ENCODE data around the gene NFKBIA. TPM values are rescaled to one million over a fixed set of nuclear protein-coding genes. Genes with fewer than 3 reads are reported as not detected.
"Not testable (repeated sequence)": the region's sequence is repeated elsewhere in the genome, so short reads cannot be mapped to it uniquely, and the experiment has no call there.

Gene NFKBIA, protein sequence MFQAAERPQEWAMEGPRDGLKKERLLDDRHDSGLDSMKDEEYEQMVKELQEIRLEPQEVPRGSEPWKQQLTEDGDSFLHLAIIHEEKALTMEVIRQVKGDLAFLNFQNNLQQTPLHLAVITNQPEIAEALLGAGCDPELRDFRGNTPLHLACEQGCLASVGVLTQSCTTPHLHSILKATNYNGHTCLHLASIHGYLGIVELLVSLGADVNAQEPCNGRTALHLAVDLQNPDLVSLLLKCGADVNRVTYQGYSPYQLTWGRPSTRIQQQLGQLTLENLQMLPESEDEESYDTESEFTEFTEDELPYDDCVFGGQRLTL
- polyA plus RNA-seq (ENCODE audit: low read depth in 6 of 6): 1,000 to 10,000 TPM in 2 of 6 donors, 100 to 1,000 TPM in 4; 570 to 1,223 (median 765) TPM

DNA sequence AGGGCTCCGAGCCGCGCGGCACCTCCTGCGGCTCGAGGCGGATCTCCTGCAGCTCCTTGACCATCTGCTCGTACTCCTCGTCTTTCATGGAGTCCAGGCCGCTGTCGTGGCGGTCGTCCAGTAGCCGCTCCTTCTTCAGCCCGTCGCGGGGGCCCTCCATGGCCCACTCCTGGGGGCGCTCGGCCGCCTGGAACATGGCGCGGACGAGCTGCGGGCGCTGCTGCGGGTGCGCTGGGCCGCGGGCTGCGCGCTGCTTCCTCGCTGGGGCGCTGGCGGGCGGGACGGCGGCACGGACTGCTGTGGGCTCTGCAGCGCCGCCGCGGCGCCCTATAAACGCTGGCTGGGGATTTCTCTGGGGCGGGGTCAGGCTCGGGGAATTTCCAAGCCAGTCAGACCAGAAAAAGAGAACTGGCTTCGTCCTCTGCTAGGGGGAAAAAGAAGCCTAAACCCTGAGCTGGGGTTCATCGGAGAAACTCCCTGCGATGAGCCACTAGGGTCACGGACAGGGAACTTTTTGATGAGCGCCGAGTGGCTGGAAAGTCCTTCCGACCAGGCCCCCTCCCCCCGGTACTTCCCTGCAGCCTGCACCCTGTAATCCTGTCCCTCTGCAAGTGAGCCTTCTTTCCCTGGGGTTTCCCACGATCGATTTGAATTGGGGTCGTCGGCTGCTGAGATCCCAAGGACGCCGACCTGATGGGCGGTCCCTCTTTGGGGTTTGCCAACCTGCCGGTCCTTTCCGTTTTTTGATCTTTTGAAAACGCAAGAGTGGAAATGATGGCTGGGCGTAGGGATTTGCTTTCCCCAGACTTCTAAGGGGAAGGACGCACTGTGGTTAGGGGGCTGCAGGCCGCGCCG lies at the start of gene NFKBIA:
NFKBIA (minus strand) TSS at position 301 of the 855 bp plus-strand sequence; CDS start at position 196, 105 bp downstream.
- H3K36me3 Mint-ChIP-seq: peaks cover 14 to 18% of the 10 kb centered on the region in 2 donors
- peak; percentile 61 to 65 for ATAC-seq (ENCODE audit: low read depth in 2 of 2)
- DNase-seq: peak; percentile 97
- H3K9me3 Mint-ChIP-seq: no peaks in the 10 kb centered on the region
- peaks cover 43 to 67% (median 60%) of the 10 kb centered on the region in 3 donors for H3K4me1 Mint-ChIP-seq
- no peaks in the 10 kb centered on the region for H3K27me3 Mint-ChIP-seq
- H3K4me3 Mint-ChIP-seq: peak within 1 kb of the TSS; percentile 92 to 98 (median 96)
- H3K27ac Mint-ChIP-seq: peak within 1 kb of the TSS; percentile 99 to 100 (median 99)

- Mint-ChIP-seq H3K4me1 (no peaks in the 10 kb centered on the region), H3K4me3 (no peak overlapping the region), H3K9me3 (peaks cover 0 to 15% (median 0%) of the 10 kb centered on the region in 7 donors), H3K27me3 (peaks cover 19 to 22% (median 22%) of the 10 kb centered on the region in 3 donors), H3K36me3 (peaks cover 0 to 5% of the 10 kb centered on the region in 2 donors), H3K27ac (no peak overlapping the region)
- ATAC-seq (ENCODE audit: low read depth in 2 of 2) (no peak), DNase-seq (no peak)
These were observed 41.9 kb upstream of the NFKBIA start for GRCh38 chr14:35446450-35446849.

DNA sequence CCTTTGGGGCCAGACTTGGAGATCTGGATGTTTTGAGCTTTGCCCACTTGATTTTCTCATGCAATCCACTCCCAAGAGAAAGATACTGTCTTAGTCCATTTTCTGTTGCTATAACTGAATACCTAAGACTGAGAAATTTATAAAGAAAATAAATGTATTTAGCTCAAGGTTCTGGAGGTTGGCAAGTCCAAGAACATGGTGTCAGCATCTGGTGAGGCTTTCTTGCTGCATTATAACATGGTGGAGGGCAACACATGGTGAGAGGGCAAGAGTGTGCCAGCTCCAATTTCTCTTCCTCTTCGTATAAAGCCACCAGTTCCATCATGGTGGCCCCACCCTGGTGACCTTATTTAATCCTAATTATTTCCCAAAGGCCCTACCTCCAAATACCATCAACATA lies 39.6 kb upstream of the NFKBIA start:
- peaks cover 0 to 15% (median 0%) of the 10 kb centered on the region in 7 donors for H3K9me3 Mint-ChIP-seq
- no peak overlapping the region for H3K4me3 Mint-ChIP-seq
- H3K36me3 Mint-ChIP-seq: peaks cover 0 to 5% of the 10 kb centered on the region in 2 donors
- DNase-seq: no peak
- H3K27ac Mint-ChIP-seq: no peak overlapping the region
- peaks cover 19 to 22% (median 22%) of the 10 kb centered on the region in 3 donors for H3K27me3 Mint-ChIP-seq
- H3K4me1 Mint-ChIP-seq: peaks cover 0 to 8% (median 8%) of the 10 kb centered on the region in 3 donors
- no peak for ATAC-seq (ENCODE audit: low read depth in 2 of 2)

GRCh38 chr14:35441160-35441559 lies 36.6 kb upstream of the NFKBIA start:
- Mint-ChIP-seq H3K27ac (no peak overlapping the region), H3K4me3 (peak overlapping the region in 1 of 8 donors; percentile 12), H3K4me1 (peaks cover 0 to 11% (median 9%) of the 10 kb centered on the region in 3 donors), H3K27me3 (peaks cover 14 to 22% (median 16%) of the 10 kb centered on the region in 3 donors), H3K9me3 (peaks cover 0 to 15% (median 0%) of the 10 kb centered on the region in 7 donors), H3K36me3 (peaks cover 0 to 5% of the 10 kb centered on the region in 2 donors)
- DNase-seq (no peak), ATAC-seq (ENCODE audit: low read depth in 2 of 2) (no peak)

DNA sequence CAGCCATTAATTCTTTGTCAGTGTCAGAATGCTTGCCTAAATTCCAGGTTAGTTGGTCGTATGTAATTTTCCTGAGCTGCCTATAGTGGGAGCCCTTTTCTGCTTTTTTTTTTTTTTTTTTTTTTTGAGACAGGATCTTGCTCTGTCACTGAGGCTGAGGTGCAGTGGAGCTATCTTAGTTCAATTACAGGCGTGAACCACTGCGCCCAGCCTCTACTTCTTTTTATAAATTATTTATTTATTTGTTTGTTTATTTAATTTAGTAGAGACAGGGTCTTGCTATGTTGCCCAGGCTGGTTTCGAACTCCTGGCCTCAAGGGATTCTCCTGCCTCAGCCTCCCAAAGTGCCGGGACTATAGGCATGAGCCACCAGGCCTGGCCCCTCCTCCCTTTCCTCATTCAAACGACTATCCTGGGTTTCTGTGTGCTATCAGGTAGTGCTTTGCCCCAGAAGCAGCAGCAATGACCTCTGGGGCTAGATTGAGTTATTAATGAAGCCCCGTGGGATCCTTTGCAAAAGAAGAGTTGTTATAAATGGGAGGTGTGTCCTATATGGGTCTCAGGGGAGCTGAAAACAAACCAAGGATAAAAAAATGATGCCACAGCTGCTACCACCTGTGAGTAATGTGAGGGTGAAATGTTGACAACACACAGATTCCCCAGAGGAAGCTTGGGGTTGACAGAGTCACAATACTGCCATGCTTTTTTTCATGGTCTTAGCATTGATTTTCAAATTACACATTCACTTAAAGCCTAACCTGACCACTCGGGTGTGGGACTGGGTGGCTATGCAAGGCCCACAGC lies 34.6 kb upstream of the NFKBIA start:
- peak overlapping the region in 1 of 8 donors; percentile 6 for H3K4me3 Mint-ChIP-seq
- ATAC-seq (ENCODE audit: low read depth in 2 of 2): peak; percentile 89 to 91

DNA sequence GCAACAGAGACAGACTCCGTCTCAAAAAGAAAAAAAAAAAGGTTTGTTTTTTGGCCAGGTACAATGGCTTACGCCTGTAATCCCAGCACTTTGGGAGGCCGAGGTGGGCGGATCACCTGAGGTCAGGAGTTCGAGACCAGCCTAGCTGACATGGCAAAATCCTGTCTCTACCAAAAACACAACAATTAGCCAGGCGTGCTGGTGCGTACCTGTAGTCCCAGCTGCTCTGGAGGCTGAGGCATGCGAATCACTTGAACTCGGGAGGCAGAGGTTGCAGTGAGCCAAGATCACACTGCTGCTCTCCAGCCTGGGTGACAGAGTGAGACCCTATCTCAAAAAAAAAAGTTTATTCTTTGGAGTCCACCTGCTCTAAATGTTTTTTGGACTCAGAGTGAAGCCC lies 33.9 kb upstream of the NFKBIA start:
- H3K27ac Mint-ChIP-seq: not testable (repeated sequence)
- H3K4me1 Mint-ChIP-seq: peaks cover 0 to 11% (median 9%) of the 10 kb centered on the region in 3 donors

More for the DNA sequence above, 34.6 kb upstream of the NFKBIA start:
- DNase-seq: peak; percentile 38
- Mint-ChIP-seq H3K27me3 (peaks cover 4 to 12% (median 6%) of the 10 kb centered on the region in 3 donors), H3K9me3 (peaks cover 0 to 5% (median 0%) of the 10 kb centered on the region in 7 donors), H3K36me3 (no peaks in the 10 kb centered on the region), H3K4me1 (peaks cover 0 to 11% (median 9%) of the 10 kb centered on the region in 3 donors), H3K27ac (peak overlapping the region in 2 of 6 donors; percentile 9 to 94)

DNA sequence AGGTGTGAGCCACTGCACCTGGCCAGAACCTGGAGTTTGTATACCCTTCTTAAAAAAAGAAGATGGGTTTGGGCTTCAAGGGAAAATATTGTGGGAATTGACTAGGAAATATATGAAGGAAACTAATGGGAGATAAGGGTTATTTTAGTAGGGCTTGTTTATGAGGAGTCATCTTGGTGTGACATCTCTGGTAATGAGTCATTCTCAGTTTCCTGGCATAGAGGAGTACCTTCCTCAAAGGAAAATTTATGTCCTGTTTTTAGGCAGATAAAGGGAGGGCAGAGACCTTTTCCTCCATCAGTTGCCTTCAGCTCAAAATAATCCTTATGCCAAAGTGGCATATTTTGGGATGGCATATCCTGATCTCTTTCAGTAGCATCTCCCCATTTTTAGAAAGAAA lies 30.6 kb upstream of the NFKBIA start:
- H3K9me3 Mint-ChIP-seq: no peaks in the 10 kb centered on the region
- no peaks in the 10 kb centered on the region for H3K36me3 Mint-ChIP-seq
- H3K4me3 Mint-ChIP-seq: no peak overlapping the region
- DNase-seq (no peak), ATAC-seq (ENCODE audit: low read depth in 2 of 2) (no peak)
- H3K4me1 Mint-ChIP-seq: peaks cover 2 to 12% (median 9%) of the 10 kb centered on the region in 3 donors
- H3K27ac Mint-ChIP-seq: no peak overlapping the region
- no peaks in the 10 kb centered on the region for H3K27me3 Mint-ChIP-seq

More for the DNA sequence above, 33.9 kb upstream of the NFKBIA start:
- ATAC-seq (ENCODE audit: low read depth in 2 of 2); H3K9me3 Mint-ChIP-seq; H3K27me3 Mint-ChIP-seq; H3K36me3 Mint-ChIP-seq; H3K4me3 Mint-ChIP-seq; DNase-seq: not testable (repeated sequence)

- ATAC-seq (ENCODE audit: low read depth in 2 of 2): no peak
- Mint-ChIP-seq H3K4me1 (peaks cover 0 to 6% (median 5%) of the 10 kb centered on the region in 3 donors), H3K9me3 (no peaks in the 10 kb centered on the region), H3K27me3 (no peaks in the 10 kb centered on the region), H3K4me3 (no peak overlapping the region), H3K27ac (no peak overlapping the region), H3K36me3 (no peaks in the 10 kb centered on the region)
- no peak for DNase-seq
These were observed 29.3 kb upstream of the NFKBIA start for GRCh38 chr14:35433826-35434225.

- H3K4me3 Mint-ChIP-seq: no peak overlapping the region
These were observed 26.1 kb upstream of the NFKBIA start for GRCh38 chr14:35430459-35431199.

GRCh38 chr14:35429951-35430350 lies 25.4 kb upstream of the NFKBIA start:
- H3K27me3 Mint-ChIP-seq: no peaks in the 10 kb centered on the region
- no peaks in the 10 kb centered on the region for H3K36me3 Mint-ChIP-seq
- peak overlapping the region in 1 of 8 donors; percentile 1 for H3K4me3 Mint-ChIP-seq
- no peaks in the 10 kb centered on the region for H3K9me3 Mint-ChIP-seq
- DNase-seq (no peak), ATAC-seq (ENCODE audit: low read depth in 2 of 2) (no peak)
- no peak overlapping the region for H3K27ac Mint-ChIP-seq
- peaks cover 0 to 6% (median 5%) of the 10 kb centered on the region in 3 donors for H3K4me1 Mint-ChIP-seq

More at GRCh38 chr14:35430459-35431199, 26.1 kb upstream of the NFKBIA start:
- peaks cover 0 to 6% (median 5%) of the 10 kb centered on the region in 3 donors for H3K4me1 Mint-ChIP-seq
- DNase-seq (no peak), ATAC-seq (ENCODE audit: low read depth in 2 of 2) (no peak)
- no peaks in the 10 kb centered on the region for H3K36me3 Mint-ChIP-seq
- no peaks in the 10 kb centered on the region for H3K9me3 Mint-ChIP-seq
- H3K27ac Mint-ChIP-seq: peak overlapping the region in 1 of 6 donors; percentile 65
- H3K27me3 Mint-ChIP-seq: no peaks in the 10 kb centered on the region

- H3K9me3 Mint-ChIP-seq: peaks cover 0 to 3% (median 0%) of the 10 kb centered on the region in 7 donors
- no peak overlapping the region for H3K27ac Mint-ChIP-seq
- H3K36me3 Mint-ChIP-seq: no peaks in the 10 kb centered on the region
- no peak for ATAC-seq (ENCODE audit: low read depth in 2 of 2)
- no peak overlapping the region for H3K4me3 Mint-ChIP-seq
- no peaks in the 10 kb centered on the region for H3K27me3 Mint-ChIP-seq
- DNase-seq: no peak
- peaks cover 2 to 6% (median 5%) of the 10 kb centered on the region in 3 donors for H3K4me1 Mint-ChIP-seq
These were observed 21.3 kb upstream of the NFKBIA start for GRCh38 chr14:35425850-35426249.

DNA sequence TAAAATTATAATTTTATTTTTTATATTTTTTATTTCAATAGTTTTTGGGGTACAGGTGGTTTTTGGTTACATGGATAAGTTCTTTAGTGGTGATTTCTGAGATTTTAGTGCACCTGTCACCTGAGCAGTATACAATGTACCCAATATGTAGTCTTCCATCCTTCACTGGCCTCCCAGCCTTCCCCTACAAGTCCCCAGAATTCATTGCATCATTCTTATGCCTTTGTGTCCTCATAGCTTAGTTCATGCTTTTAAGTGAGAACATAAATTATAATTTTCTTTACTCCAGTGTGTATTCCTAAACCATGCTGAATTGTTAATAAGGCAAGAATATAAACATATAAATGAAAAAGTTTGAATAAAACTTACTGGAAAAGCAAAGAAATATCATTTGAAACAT lies 19.1 kb upstream of the NFKBIA start:
- Mint-ChIP-seq H3K4me3 (no peak overlapping the region), H3K36me3 (no peaks in the 10 kb centered on the region), H3K27me3 (no peaks in the 10 kb centered on the region), H3K9me3 (peaks cover 0 to 3% (median 0%) of the 10 kb centered on the region in 7 donors), H3K4me1 (peaks cover 0 to 2% (median 0%) of the 10 kb centered on the region in 3 donors), H3K27ac (no peak overlapping the region)
- DNase-seq (no peak), ATAC-seq (ENCODE audit: low read depth in 2 of 2) (no peak)
